ENCODE measurements around the gene C1QC.
A peak's percentile ranks its signal among the peaks of the same experiment; 100 is the strongest.

C1QC gene

DNA sequence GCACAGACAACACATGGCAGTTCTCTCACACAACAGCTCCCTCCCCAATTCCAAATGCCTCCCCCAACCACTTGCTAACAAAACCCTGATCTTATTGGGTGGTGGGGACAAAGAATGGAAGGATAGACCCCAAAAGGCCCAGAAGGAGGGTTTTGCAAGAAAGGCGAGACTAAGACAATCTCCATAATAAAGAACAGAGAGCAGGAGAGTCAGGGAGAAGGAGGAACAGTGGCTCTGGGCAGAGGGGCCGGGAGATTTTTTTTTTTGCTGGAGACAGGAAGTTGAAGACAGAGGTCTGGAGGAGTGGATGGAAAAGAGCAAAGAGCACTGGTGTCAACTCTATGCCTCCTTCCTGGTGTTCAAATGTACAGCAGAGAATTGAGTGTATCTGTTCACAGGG lies 13.5 kb upstream of the C1QC start:
- Histone ChIP-seq H3K27ac (no peak overlapping the region), H3K27me3 (no peaks in the 10 kb centered on the region)

DNA sequence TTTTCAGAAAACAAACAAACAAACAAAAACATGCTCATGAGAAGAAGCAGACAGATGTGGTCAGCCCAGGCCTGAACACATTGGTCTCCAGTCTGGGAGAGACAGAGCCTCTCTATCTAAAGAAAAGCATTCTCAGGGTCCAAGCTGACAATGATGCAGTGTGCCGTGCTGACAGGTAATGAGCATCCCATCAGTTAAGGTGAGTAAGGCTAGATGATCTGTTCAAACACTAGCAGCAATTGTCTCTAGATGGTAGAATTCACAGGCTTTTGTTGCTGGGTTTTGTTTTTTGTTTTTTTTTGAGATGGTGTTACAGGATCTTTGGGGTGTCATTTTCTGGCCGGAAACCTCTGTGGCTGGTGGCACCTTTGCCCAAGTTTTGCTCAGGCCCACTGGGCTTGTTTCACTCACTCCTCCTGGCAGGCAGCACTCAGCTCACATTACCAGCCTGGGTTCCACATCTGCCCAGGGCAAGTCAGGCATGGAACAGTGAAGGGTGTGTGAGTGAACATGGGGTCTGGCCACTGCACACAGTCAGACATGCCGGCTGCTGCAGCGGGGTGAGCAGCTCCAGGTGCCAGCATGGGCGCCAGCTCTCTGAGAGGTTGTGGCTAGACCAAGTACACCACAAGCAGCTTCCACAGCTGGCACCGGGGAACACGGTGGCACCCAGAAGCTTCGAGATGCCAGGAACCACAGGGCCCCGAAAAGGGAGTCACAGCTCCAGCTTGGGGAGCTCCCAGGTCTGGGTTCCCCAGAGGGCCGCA lies 9.6 kb upstream of the C1QC start:
- Histone ChIP-seq H3K27me3 (no peaks in the 10 kb centered on the region), H3K9me3 (peaks cover 12% of the 10 kb centered on the region), H3K36me3 (no peaks in the 10 kb centered on the region), H3K9ac (no peak overlapping the region), H4K20me1 (no peaks in the 10 kb centered on the region), H3K4me2 (peak overlapping the region; percentile 78), H3K4me3 (no peak overlapping the region), H3K4me1 (peaks cover 49% of the 10 kb centered on the region), H3K27ac (no peak overlapping the region)
- no peak for TF ChIP-seq Cebpa-rat (IDR thresholded peaks at IDR 0.05)

More for the DNA sequence above, 13.5 kb upstream of the C1QC start:
- Histone ChIP-seq H3K36me3 (no peaks in the 10 kb centered on the region), H3K4me1 (peaks cover 17% of the 10 kb centered on the region), H3K9ac (no peak overlapping the region), H3K4me3 (no peak overlapping the region), H4K20me1 (no peaks in the 10 kb centered on the region), H3K4me2 (no peak overlapping the region), H3K9me3 (peaks cover 7% of the 10 kb centered on the region)
- no peak for TF ChIP-seq Cebpa-rat (IDR thresholded peaks at IDR 0.05)

DNA sequence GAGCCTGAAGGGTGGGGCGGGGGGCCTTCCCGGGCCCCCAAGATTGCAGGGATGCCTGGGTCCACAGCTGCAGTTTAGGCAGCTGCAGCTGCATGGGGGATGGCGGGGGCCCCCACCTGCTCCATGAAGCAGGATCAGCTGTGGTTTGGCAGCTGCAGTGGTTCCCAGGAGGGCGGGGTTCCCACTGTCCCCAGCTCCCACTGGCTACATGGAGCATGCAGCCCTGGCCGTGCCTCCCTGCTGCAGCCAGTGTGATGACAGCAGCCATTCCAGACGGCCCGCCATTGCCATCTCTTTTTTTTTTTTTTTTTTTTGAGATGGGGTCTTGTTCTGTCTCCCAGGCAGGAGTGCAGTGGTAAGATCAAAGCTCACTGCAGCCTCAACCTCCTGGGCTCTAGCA lies 8.0 kb upstream of the C1QC start:
- no peak for TF ChIP-seq Cebpa-rat (IDR thresholded peaks at IDR 0.05)
- 0 out of 2 replicates have a peak overlapping the region, but pooled peaks have one; percentile 9 for H3K27ac ChIP-seq
- H3K4me2 ChIP-seq = peak overlapping the region; percentile 78
- no peak overlapping the region for H3K4me3 ChIP-seq
- peaks cover 59% of the 10 kb centered on the region for H3K4me1 ChIP-seq
- no peaks in the 10 kb centered on the region for H3K36me3 ChIP-seq
- H4K20me1 ChIP-seq = no peaks in the 10 kb centered on the region
- peaks cover 12% of the 10 kb centered on the region for H3K9me3 ChIP-seq
- no peaks in the 10 kb centered on the region for H3K27me3 ChIP-seq
- H3K9ac ChIP-seq = no peak overlapping the region

DNA sequence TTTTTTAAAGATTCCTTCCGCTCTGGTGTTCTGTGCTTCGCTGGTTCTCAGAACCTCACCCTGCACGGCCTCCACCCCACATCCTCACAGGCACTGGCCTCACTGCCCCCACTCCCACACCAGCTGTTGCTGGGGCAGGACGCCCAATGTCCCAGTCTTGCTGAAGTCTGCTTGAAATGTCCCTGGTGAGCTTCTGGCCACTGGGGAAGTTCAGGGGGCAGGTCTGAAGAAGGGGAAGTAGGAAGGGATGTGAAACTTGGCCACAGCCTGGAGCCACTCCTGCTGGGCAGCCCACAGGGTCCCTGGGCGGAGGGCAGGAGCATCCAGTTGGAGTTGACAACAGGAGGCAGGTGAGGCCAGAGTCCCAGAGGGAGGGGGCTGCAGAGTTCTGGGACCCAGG lies 7.1 kb upstream of the C1QC start, which contains the start of gene C1QA:
C1QA (plus strand) TSS at position 276 of the 400 bp plus-strand sequence. CDS start 989 bp downstream, outside the sequence.
- no peak for TF ChIP-seq Cebpa-rat (IDR thresholded peaks at IDR 0.05)
- Histone ChIP-seq H3K27ac (peak within 1 kb of the TSS; percentile 57), H4K20me1 (no peaks in the 10 kb centered on the region), H3K4me2 (peak within 1 kb of the TSS; percentile 78), H3K27me3 (no peaks in the 10 kb centered on the region), H3K9me3 (peaks cover 12% of the 10 kb centered on the region), H3K4me3 (no peak within 1 kb of the TSS), H3K36me3 (no peaks in the 10 kb centered on the region), H3K4me1 (peaks cover 59% of the 10 kb centered on the region), H3K9ac (no peak within 1 kb of the TSS)

DNA sequence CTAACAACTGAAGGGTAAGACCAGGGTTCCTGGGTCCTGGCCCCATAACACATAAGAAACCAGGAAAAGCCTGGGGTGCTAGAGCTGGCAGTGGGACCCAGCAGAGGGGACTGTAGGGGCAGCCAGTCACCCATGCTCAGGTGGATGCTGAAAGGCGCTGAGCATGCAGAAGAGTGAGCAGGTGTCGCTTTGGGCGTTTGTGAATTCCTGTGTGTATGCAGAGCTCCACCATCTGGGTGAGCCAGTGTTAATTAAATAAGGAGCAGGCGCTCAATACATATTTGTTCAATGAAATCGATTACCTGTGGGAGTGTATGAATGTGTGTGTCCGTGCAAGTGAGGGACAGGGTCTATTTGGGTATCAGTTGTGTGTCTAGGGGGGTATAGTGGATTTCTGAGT lies 6.5 kb upstream of the C1QC start:
- Histone ChIP-seq H3K27ac (peak overlapping the region; percentile 57), H3K9ac (no peak overlapping the region), H3K36me3 (no peaks in the 10 kb centered on the region), H4K20me1 (no peaks in the 10 kb centered on the region), H3K4me3 (no peak overlapping the region), H3K27me3 (no peaks in the 10 kb centered on the region), H3K4me1 (peaks cover 59% of the 10 kb centered on the region), H3K4me2 (peak overlapping the region; percentile 78), H3K9me3 (peaks cover 12% of the 10 kb centered on the region)
- TF ChIP-seq Cebpa-rat (IDR thresholded peaks at IDR 0.05) = no peak

DNA sequence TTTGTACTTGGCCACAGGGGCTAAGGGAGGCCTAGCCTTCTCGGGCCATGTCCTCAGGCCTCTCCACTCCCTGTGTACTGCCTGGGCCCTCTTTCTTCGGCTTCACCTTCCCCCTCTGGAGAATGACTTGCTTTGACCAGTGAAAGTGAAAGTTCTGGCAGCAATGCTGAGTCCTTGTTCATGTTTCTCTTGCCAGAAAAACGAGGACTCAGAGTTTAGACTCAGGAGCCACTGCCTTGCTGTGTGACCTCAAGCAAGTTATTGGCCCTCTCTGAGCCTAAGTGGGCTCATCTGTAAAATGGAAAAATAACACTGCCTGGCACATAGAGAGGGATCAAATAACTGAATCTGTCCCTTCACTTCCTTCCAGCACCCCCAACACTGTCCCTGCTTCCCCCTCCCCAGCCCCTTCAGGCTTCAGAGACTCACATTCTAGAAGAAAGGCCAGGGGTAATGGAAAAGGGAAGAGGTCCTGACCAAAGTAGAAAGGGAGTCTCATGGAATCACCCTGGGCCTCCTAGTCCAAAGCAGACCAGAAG lies 5.5 kb upstream of the C1QC start:
- peak overlapping the region; percentile 41; the same call in 1 of the 2 replicates for H3K27ac ChIP-seq
- peak overlapping the region; percentile 78; the same call in 1 of the 2 replicates for H3K4me2 ChIP-seq
- no peak overlapping the region for H3K4me3 ChIP-seq
- H3K27me3 ChIP-seq = no peaks in the 10 kb centered on the region
- H4K20me1 ChIP-seq = no peaks in the 10 kb centered on the region
- no peaks in the 10 kb centered on the region for H3K36me3 ChIP-seq
- TF ChIP-seq Cebpa-rat (IDR thresholded peaks at IDR 0.05) = no peak
- H3K9me3 ChIP-seq = peaks cover 12% of the 10 kb centered on the region
- peaks cover 63% of the 10 kb centered on the region for H3K4me1 ChIP-seq
- H3K9ac ChIP-seq = no peak overlapping the region

DNA sequence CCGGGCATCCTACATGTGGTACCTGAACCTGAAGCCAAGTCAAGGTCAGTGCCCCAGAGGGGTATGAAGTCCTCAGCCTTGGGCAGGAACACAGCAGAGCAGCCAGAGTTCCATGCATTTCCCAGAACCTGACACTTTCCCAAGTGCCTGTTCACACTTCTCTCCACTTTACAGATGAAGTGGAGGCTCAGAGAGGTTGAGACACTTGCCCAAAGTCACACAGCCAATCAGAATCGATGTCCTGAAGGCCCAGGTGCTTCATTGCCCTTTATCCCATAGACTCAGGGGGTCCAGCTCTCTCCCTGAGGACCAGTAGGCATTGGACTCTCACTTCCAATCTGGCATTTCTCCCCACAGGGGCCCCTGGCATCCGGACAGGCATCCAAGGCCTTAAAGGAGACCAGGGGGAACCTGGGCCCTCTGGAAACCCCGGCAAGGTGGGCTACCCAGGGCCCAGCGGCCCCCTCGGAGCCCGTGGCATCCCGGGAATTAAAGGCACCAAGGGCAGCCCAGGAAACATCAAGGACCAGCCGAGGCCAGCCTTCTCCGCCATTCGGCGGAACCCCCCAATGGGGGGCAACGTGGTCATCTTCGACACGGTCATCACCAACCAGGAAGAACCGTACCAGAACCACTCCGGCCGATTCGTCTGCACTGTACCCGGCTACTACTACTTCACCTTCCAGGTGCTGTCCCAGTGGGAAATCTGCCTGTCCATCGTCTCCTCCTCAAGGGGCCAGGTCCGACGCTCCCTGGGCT lies 4.8 kb upstream of the C1QC start:
- no peak overlapping the region for H3K4me3 ChIP-seq
- no peaks in the 10 kb centered on the region for H3K36me3 ChIP-seq
- no peaks in the 10 kb centered on the region for H4K20me1 ChIP-seq
- H3K27me3 ChIP-seq = no peaks in the 10 kb centered on the region
- peak overlapping the region; percentile 36 for H3K4me2 ChIP-seq
- no peak for TF ChIP-seq Cebpa-rat (IDR thresholded peaks at IDR 0.05)
- no peak overlapping the region for H3K9ac ChIP-seq
- H3K27ac ChIP-seq = no peak overlapping the region
- peaks cover 12% of the 10 kb centered on the region for H3K9me3 ChIP-seq
- peaks cover 65% of the 10 kb centered on the region for H3K4me1 ChIP-seq

DNA sequence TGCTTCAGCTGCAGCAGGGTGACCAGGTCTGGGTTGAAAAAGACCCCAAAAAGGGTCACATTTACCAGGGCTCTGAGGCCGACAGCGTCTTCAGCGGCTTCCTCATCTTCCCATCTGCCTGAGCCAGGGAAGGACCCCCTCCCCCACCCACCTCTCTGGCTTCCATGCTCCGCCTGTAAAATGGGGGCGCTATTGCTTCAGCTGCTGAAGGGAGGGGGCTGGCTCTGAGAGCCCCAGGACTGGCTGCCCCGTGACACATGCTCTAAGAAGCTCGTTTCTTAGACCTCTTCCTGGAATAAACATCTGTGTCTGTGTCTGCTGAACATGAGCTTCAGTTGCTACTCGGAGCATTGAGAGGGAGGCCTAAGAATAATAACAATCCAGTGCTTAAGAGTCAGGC lies 4.1 kb upstream of the C1QC start:
- Histone ChIP-seq H3K9ac (no peak overlapping the region), H3K4me3 (no peak overlapping the region), H4K20me1 (no peaks in the 10 kb centered on the region)

DNA sequence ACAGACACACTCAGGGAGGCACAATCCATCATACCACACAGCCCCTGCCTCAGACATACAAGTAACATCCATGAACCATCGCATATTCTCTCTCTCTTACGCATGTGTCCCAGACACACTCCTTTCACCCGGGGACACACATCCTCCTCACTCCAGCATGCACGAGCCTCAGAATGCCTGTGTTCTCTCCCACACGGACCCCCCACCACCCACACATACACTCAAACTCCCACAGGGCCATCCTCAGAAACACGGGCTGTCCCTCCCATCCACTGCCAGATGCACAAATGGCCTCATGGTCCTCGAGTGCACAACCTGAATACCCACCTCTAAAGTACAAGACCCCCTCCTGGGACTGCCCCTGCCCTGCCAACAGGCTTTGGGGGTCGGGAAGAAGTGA lies 2.2 kb upstream of the C1QC start:
- Histone ChIP-seq H3K27me3 (no peaks in the 10 kb centered on the region), H3K36me3 (no peaks in the 10 kb centered on the region), H3K27ac (no peak overlapping the region), H3K9me3 (no peaks in the 10 kb centered on the region), H3K4me1 (peaks cover 43% of the 10 kb centered on the region), H4K20me1 (no peaks in the 10 kb centered on the region), H3K9ac (no peak overlapping the region), H3K4me2 (no peak overlapping the region), H3K4me3 (no peak overlapping the region)
- TF ChIP-seq Cebpa-rat (IDR thresholded peaks at IDR 0.05) = no peak

More for the DNA sequence above, 4.1 kb upstream of the C1QC start:
- TF ChIP-seq Cebpa-rat (IDR thresholded peaks at IDR 0.05) = no peak
- Histone ChIP-seq H3K27ac (no peak overlapping the region), H3K4me2 (peak overlapping the region; percentile 36), H3K27me3 (no peaks in the 10 kb centered on the region), H3K4me1 (peaks cover 62% of the 10 kb centered on the region), H3K9me3 (peaks cover 11% of the 10 kb centered on the region), H3K36me3 (no peaks in the 10 kb centered on the region)

Measured in BLaER1 (cell line).